Eye (tissue), 1 donor: ENCODE results near the gene ZNF799.
"Not testable (repeated sequence)": the region's sequence is repeated elsewhere in the genome, so short reads cannot be mapped to it uniquely, and the experiment has no call there.

ENCODE experiments used
- DNase-seq: peaks from one replicate; pipeline ENCODE4 v3.0.0-alpha.2; 2015

ZNF799 gene

GRCh38 chr19:12400633-12401502 lies at the start of gene ZNF799:
ZNF799 (minus strand) TSS chr19:12401271; CDS start chr19:12401070, 201 bp downstream.
- peak; percentile 98 for DNase-seq

- no peak for DNase-seq
Observed at GRCh38 chr19:12450844-12451243, 49.8 kb upstream of the ZNF799 start.

DNA sequence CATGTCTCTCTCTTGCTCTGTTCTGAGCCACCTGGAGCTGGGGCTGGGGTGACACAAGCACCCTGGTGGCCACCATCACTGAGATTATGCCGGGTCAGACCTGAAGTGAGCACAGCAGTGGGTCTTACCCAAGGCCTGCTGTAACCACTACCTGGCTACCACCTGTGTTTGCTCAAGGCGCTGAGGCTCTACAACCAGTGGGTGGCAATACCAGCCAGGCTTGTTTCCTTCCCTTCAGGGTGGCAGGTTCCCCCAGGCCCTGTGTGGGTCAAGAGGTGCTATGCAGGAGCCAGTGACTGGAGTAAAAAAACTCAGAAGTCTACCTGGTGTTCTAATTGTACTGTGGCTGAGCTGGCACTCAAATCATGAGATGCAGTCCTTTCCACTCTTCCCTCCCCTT lies 47.7 kb upstream of the ZNF799 start:
- DNase-seq = no peak

GRCh38 chr19:12440541-12441316 lies 39.7 kb upstream of the ZNF799 start, which contains the start of gene ZNF443:
ZNF443 (minus strand) TSS chr19:12441021; CDS start chr19:12440914, 107 bp downstream.
- DNase-seq = peak; percentile 100

GRCh38 chr19:12439686-12440540 lies 38.8 kb upstream of the ZNF799 start:
- peak; percentile 78 for DNase-seq

DNA sequence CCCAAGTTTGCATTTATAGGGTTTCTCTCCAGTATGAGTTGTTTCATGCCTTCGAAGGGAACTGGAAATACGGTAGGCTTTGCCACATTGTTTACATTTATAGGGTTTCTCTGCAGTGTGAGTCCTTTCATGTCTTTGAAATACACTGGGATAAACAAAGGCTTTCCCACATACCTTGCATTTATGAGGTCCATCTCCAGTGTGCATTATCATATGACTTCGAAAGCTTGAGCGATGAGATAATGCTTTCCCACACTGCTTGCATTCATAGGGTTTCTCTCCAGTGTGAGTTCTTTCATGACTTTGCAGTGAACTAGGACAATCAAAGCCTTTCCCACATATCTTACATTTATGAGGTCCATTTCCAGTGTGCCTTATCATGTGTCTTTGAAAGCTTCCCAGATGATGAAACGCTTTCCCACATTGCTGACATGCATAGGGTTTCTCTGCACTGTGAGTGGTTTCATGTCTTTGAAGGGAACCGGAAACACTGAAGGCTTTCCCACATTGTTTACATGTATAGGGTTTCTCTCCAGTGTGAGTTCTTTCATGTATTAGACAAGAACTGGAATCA lies 29.7 kb upstream of the ZNF799 start:
- DNase-seq = not testable (repeated sequence)

- no peak for DNase-seq
Observed at GRCh38 chr19:12425888-12426274, 24.8 kb upstream of the ZNF799 start.

GRCh38 chr19:12425236-12425887 lies 24.3 kb upstream of the ZNF799 start:
- DNase-seq = no peak

DNA sequence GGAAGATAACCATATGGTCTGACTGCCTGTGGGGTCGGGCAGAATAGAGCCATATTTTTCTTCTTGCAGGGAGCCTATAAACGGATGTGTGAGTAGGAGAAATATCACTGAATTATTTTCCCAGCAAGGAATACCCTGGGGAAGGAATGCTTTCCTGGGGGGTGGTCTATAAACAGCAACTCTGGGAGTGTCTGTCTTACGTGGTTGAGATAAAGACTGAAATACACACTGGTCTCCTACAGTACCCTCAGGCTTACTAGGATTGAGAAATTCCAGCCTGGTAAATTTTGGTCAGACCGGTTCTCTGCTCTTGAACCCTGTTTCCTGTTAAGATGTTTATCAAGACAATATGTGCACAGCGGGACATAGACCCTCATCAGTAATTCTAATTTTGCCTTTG lies 16.2 kb upstream of the ZNF799 start:
- DNase-seq = not testable (repeated sequence)

DNA sequence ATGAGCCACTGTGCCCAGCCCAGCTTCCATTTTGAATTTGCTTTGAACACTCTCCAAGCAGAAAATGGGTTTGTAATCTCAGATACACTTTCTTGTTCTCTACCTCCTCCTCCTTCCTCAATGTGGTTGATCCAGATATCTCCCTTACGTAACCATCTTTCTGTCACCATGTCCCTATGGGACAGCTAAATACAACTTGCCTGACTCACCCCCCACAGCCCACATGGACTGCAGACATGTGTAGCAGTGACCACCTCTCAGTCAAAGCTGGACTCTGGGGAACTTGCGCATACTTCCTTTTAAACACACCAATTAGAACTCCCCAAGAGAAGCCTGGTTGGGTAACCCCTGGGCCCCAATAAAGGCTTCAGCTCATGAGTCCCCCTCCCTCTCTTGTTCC lies 10.8 kb upstream of the ZNF799 start:
- DNase-seq = no peak

GRCh38 chr19:12399901-12400632 lies 1.0 kb downstream of the ZNF799 start:
- DNase-seq = peak; percentile 36

- not testable (repeated sequence) for DNase-seq
Observed at GRCh38 chr19:12391148-12391547, 9.9 kb downstream of the ZNF799 start.

- DNase-seq = not testable (repeated sequence)
Observed at GRCh38 chr19:12386365-12386764, 14.7 kb downstream of the ZNF799 start.

DNA sequence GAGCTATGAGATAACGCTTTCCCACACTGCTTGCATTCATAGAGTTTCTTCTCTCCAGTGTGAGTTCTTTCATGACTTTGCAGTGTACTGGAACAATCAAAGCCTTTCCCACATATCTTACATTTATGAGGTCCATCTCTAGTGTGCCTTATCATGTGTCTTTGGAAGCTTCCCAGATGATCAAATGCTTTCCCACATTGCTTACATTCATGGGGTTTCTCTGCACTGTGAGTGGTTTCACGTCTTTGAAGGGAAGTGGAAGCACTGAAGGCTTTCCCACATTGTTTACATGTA lies 20.7 kb downstream of the ZNF799 start:
- no peak for DNase-seq

DNA sequence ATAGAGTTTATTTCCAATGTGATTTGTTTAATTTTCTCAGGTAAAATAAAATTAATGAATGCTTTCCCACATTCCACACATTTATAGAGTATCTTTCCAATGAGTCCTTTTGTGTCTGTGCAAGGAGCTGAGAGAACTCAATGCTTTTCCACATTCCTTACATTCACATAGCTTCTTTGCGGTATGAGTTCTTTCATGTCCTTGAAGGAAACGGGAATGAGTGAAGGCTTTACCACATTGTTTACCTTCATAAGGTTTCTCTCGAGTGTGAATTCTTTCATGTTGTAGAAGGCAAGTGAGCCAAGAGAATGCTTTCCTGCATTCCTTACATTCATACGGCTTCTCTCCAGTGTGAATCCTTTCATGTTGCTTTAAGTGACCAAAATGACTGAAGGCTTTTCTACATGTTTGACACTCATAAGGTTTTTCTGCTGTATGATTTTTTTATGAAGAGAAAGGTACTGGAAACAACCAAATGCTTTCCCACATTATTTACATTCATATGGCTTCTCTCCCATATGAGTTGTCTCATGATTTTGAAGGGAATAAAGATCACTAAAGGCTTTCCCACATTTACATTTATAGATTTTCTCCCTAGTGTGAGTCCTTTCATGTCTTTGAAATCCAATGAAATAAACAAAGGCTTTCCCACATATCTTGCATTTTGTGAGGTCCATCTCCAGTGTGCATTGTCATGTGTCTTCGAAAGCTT lies 21.2 kb downstream of the ZNF799 start:
- DNase-seq = no peak

GRCh38 chr19:12374026-12374425 lies 27.0 kb downstream of the ZNF799 start:
- DNase-seq = no peak

DNA sequence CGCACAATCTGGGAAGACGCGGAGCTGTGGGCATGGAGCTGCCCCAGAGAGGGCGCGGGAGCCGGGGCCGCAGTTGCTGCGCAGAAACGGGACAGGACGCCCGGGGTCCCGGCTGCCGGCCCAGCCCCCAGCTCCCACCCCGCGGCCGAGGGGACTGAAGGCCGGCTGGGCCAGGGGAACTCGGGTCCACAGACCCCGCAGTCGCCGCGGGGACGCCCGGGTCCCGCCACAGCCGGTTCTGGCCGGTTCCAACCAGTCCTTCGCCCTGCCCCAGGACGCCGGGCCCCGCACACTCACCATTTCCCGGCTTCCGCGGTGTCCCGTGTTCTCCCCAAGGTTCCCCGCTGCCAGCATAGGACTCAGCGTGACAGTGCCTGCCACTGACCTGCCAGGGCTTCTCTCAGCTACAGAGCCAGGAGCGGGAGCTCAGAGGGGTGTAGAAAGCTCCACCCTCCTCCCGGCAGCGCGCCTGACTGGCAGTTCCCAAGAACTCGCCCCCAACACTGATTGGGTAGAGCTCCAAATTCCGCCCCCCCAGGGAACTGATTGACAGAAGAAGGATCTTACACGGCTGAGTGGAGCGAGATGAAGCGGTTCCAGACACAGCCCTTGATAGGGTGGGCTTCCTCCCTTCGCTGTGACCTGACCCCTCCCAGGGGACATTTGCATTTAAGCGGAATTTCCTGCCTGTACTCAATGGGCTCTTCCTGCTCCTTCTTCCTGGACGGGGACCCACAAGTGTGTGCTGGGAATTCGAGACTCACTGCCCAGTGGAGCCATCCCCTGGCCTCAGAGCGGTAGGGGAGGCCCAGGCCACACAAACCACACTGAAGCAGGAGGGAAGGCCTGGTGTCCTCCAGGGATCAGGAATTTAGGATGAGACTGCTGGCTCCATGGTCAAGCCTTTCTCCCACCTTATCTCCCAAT lies 35.6 kb downstream of the ZNF799 start, which contains the start of gene ZNF442:
ZNF442 (minus strand) TSS at position 448 of the 927 bp plus-strand sequence. CDS start 2,052 bp downstream, outside the sequence.
- peak; percentile 100 for DNase-seq

- DNase-seq = peak; percentile 42
Observed at GRCh38 chr19:12364391-12365235, 36.5 kb downstream of the ZNF799 start.
